PFSK-1 (cell line): Measurements from ENCODE around the gene EYA3.

Experiments used
- FOXP2 ChIP-seq: optimal IDR thresholded peaks from 2 replicates; pipeline ENCODE3; 2011; ENCODE audit warnings: borderline replicate concordance, control low read depth, inconsistent platforms; ENCODE audit not compliant: insufficient read depth; ENCODE audit errors: extremely low read length, extremely low read depth
- POLR2AphosphoS5 ChIP-seq: IDR thresholded peaks from 2 replicates; pipeline ENCODE4 v1.6.1; 2012; ENCODE audit warnings: low read depth, mild to moderate bottlenecking, control low read depth, low read length, moderate library complexity
- REST ChIP-seq, 2 experiments: IDR thresholded peaks; 2 replicates each; pipeline versions ENCODE4 v1.6.1 to v1.8.0; 2011 to 2012; ENCODE audit warnings: low read depth in 2 of 2, low read length in 2 of 2, control low read depth in 1 of 2, inconsistent platforms in 1 of 2, mild to moderate bottlenecking in 1 of 2, moderate library complexity in 1 of 2; ENCODE audit not compliant: insufficient read depth in 1 of 2
- SIN3A ChIP-seq: IDR thresholded peaks from 2 replicates; pipeline ENCODE4 v1.6.1; 2012; ENCODE audit warnings: mild to moderate bottlenecking, low read length, moderate library complexity, borderline replicate concordance; ENCODE audit not compliant: insufficient read depth
- TAF1 ChIP-seq: IDR thresholded peaks from 2 replicates; pipeline ENCODE4 v1.6.1; 2012; ENCODE audit warnings: low read length, control low read depth, borderline replicate concordance; ENCODE audit not compliant: insufficient read depth

The EYA3 gene

GRCh38 chr1:28085129-28085528 is 3.3 kb downstream of the EYA3 start:
- TF ChIP-seq FOXP2, result no peak
- no peak for TF ChIP-seq TAF1
- TF ChIP-seq POLR2AphosphoS5, result no peak
- TF ChIP-seq REST (IDR thresholded peaks at IDR 0.05; ENCODE audit: insufficient read depth in 1 of 2, low read depth in 2 of 2, low read length in 2 of 2), result no peak
- no peak for TF ChIP-seq SIN3A

- TF ChIP-seq FOXP2 (no peak), POLR2AphosphoS5 (no peak), REST (IDR thresholded peaks at IDR 0.05; ENCODE audit: insufficient read depth in 1 of 2, low read depth in 2 of 2, low read length in 2 of 2) (no peak), TAF1 (no peak), SIN3A (no peak)
These were observed 4.5 kb downstream of the EYA3 start for GRCh38 chr1:28083876-28084275.

- TF ChIP-seq SIN3A (no peak), TAF1 (no peak), REST (IDR thresholded peaks at IDR 0.05; ENCODE audit: insufficient read depth in 1 of 2, low read depth in 2 of 2, low read length in 2 of 2) (no peak), POLR2AphosphoS5 (no peak), FOXP2 (no peak)
These were observed 9.5 kb downstream of the EYA3 start for GRCh38 chr1:28078680-28079626.

GRCh38 chr1:28078262-28078661 is 10.1 kb downstream of the EYA3 start:
- TF ChIP-seq TAF1 (no peak), FOXP2 (no peak), REST (IDR thresholded peaks at IDR 0.05; ENCODE audit: insufficient read depth in 1 of 2, low read depth in 2 of 2, low read length in 2 of 2) (no peak), SIN3A (no peak), POLR2AphosphoS5 (no peak)
